ENCODE data around the gene GHR.

The GHR gene

GRCh38 chr5:42668254-42668653 is 245.0 kb downstream of the GHR start:
- TF ChIP-seq REST (IDR thresholded peaks at IDR 0.05; ENCODE audit: insufficient replicate concordance, low read depth) (no peak), CTCF (IDR thresholded peaks at IDR 0.05; ENCODE audit: insufficient read depth, low read length) (no peak), POLR2AphosphoS5 (IDR thresholded peaks at IDR 0.05; ENCODE audit: low read depth) (no peak), SPI1 (IDR thresholded peaks at IDR 0.05; ENCODE audit: borderline replicate concordance, low read depth) (no peak), GABPA (IDR thresholded peaks at IDR 0.05; ENCODE audit: low read depth) (no peak)
- Histone ChIP-seq H3K27me3 (ENCODE audit: insufficient read depth, poor library complexity, severe bottlenecking) (no peaks in the 10 kb centered on the region), H3K27ac (replicated peaks) (no peak overlapping the region), H3K4me3 (replicated peaks; ENCODE audit: insufficient read depth, low read length) (no peak overlapping the region)
- no peak for DNase-seq (ENCODE audit: low read depth in 1 of 2, low spot score in 1 of 2)

GRCh38 chr5:42672925-42673324 is 249.7 kb downstream of the GHR start:
- TF ChIP-seq CTCF (IDR thresholded peaks at IDR 0.05; ENCODE audit: insufficient read depth, low read length), result no peak
- TF ChIP-seq REST (IDR thresholded peaks at IDR 0.05; ENCODE audit: insufficient replicate concordance, low read depth), result no peak
- TF ChIP-seq SPI1 (IDR thresholded peaks at IDR 0.05; ENCODE audit: borderline replicate concordance, low read depth), result no peak
- TF ChIP-seq GABPA (IDR thresholded peaks at IDR 0.05; ENCODE audit: low read depth), result no peak
- TF ChIP-seq POLR2AphosphoS5 (IDR thresholded peaks at IDR 0.05; ENCODE audit: low read depth), result no peak
- Histone ChIP-seq H3K4me3 (replicated peaks; ENCODE audit: insufficient read depth, low read length) (no peak overlapping the region), H3K27me3 (ENCODE audit: insufficient read depth, poor library complexity, severe bottlenecking) (no peaks in the 10 kb centered on the region), H3K27ac (replicated peaks) (no peak overlapping the region)
- no peak for DNase-seq (ENCODE audit: low read depth in 1 of 2, low spot score in 1 of 2)

GRCh38 chr5:42675602-42676001 is 252.4 kb downstream of the GHR start:
- H3K27me3 ChIP-seq (ENCODE audit: insufficient read depth, poor library complexity, severe bottlenecking), result no peaks in the 10 kb centered on the region
- DNase-seq (ENCODE audit: low read depth in 1 of 2, low spot score in 1 of 2), result no peak
- no peak overlapping the region for H3K4me3 ChIP-seq (replicated peaks; ENCODE audit: insufficient read depth, low read length)
- no peak overlapping the region for H3K27ac ChIP-seq (replicated peaks)
- no peak for TF ChIP-seq SPI1 (IDR thresholded peaks at IDR 0.05; ENCODE audit: borderline replicate concordance, low read depth)
- TF ChIP-seq CTCF (IDR thresholded peaks at IDR 0.05; ENCODE audit: insufficient read depth, low read length), result no peak
- no peak for TF ChIP-seq GABPA (IDR thresholded peaks at IDR 0.05; ENCODE audit: low read depth)
- TF ChIP-seq REST (IDR thresholded peaks at IDR 0.05; ENCODE audit: insufficient replicate concordance, low read depth), result no peak
- no peak for TF ChIP-seq POLR2AphosphoS5 (IDR thresholded peaks at IDR 0.05; ENCODE audit: low read depth)

Measured in HL-60 (cell line).